DMS153 (cell line): ENCODE measurements around the gene HUS1.
"Not testable (repeated sequence)": the region's sequence is repeated elsewhere in the genome, so short reads cannot be mapped to it uniquely, and the experiment has no call there.

Experiments used
- DNase-seq: peaks from one replicate; lab custom pipeline; 2025; lab: John Stamatoyannopoulos, UW

The HUS1 gene

DNA sequence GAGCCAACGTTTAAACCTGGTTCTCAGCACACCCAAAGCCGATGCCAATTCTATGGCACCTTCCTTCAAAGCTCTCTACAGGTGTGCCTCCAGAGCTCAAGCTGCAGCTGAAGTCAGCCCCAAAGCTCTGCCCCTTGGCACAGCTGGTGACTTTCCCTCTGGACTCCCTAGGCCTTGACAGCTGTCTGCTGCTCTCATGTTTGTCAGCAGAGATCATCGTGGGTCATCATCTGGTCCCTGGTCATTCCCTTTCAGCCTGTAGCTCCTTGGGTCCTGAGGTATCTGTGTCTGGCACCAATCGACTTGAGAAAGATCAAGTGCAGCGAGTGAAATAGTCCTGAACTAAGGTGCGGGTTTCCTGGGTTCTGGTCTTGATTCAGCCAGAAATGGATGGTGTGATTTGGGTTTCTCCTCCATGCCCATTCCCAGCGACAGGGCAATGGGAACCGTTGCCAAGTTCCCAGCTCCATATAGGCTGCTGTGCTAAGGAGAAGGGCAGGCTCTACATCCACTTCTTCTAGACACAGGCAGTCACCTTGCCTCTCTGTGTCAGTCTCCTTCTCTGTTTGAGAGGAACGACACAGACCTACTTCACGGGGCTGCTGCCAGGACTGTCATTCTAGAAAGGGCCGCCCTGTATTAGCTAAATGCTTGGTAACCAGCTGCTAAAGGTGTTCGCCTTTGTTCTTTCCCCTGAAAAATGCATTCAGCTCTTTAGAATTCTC, 34.7 kb downstream of the HUS1 start:
- DNase-seq, result no peak

DNA sequence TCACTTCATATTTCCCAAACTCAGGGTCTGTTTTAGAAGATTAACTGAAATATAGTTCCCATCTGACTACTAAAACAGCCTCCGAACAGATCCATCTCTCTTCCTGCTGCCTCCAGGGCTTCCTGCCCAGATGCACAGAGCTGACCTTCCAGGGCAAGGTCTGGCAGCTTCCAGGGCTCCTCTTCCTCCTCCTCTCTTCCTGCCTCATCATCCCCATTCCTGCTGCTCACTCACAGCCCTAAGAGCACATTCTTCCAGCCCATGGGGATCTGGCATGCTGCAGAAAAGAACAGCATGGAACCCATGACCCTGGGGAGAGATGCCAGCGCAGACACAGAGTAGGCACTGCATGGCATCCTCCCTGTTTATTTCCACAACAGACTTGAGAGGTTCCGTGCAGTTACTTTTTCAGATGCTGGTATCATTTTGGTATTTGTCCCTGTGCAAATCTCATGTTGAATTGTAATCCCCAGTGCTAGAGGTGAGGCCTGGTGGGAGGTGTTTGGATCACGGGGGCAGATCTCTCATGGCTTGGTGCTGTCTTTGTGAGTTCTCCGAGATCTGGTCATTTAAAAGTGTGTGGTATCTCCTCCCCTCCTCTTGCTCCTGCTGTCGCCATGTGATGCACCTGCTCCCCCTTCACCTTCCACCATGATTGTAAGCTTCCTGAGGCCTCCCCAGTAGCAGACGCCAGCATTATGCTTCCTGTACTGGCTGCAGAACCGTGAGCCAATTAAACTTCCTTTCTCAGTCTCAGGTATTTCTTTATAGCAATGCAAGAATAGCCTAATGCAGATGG, 35.5 kb downstream of the HUS1 start:
- DNase-seq, result no peak

DNA sequence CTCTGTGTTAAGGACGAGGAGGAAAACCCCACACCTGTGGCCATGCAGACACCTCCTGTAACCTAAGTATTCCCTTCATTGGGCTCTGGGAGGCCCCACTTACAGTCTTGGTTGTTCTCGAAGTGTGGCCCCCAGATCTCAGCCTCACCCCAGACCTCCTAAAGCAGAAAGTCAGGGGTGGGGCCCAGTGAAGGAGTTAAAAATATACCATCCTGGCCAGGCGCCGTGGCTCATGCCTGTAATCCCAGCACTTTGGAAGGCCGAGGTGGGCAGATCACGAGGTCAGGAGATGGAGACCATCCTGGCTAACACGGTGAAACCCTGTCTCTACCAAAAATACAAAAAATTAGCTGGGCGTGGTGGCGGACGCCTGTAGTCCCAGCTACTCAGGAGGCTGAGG, 36.8 kb downstream of the HUS1 start:
- DNase-seq, result not testable (repeated sequence)

DNA sequence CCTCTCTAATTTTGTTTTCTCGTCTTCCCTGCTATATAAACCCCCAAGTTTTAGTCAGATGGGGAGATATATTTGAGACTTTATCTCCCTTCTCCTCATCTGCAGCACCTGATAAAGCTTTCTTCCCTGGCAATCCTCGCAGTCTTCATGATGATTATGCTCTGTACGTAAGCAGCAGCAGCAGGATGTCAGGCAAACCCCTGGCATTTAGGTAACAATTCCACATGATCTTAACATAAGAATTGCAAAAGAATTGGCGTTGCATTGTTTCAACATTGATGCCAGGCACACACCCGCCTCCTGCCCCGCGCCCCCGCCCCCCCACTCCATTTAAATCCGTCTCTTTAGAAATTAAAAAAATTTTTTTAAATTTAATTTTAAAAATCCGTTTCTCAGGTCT, 37.3 kb downstream of the HUS1 start:
- no peak for DNase-seq

GRCh38 chr7:47941136-47941844, 38.1 kb downstream of the HUS1 start:
- no peak for DNase-seq

GRCh38 chr7:47940088-47941013, 39.1 kb downstream of the HUS1 start:
- no peak for DNase-seq

DNA sequence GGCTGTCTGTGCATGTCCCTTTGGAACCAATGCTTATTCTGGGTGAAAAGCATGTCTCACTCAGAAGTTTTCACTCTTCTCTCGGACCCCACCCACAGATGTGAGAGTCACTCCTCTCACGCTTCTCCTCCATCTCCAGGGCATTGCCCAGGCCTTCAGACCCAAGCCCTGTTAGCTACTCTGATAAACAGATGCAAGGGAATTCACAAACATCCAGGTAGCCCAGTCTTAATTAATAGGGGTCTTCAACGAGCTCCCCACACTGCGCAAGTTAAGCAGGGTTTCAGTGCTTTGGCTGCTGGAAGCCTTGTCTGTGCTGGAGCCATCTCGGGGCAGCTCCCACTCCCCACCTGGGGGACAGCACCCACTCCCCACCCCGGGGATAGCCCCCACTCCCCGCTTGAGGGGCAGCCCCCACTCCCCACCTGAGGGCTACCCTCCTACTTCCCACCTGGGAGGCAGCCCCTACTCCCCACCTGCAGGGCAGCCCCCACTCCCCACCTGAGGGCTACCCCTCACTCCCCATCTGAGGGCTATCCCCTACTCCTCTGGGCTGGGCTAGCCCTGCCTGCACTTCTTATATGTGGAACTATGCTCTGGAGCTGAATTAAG, 39.9 kb downstream of the HUS1 start:
- DNase-seq, result no peak

DNA sequence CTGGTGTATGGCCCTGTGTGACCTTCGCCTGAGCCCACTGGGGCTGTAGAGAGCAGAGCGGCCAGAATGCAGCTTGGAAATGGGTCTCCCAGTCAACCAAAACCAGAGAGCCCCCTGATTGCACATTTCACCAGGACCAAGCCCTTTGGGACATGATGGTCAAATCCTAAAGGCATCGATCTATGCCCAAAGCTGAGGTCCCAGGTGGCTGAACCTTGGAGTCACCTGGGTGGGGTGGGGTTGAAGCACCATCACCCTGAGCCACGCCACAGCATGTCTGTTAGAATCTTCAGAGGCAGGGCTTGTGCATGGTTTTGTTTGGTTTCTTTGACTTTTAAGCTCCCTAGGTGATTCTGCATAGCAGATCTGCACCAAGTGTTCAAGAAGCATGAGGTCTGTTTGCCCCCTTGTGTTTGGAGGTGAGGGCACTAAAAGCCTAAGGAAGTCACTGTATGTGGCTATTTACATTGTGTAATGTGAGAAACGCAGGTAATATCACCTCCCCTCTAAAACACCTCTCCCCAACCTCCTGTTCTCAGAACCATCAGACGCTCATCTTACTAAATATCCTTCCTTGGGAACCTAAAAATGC, 40.7 kb downstream of the HUS1 start:
- DNase-seq, result no peak

DNA sequence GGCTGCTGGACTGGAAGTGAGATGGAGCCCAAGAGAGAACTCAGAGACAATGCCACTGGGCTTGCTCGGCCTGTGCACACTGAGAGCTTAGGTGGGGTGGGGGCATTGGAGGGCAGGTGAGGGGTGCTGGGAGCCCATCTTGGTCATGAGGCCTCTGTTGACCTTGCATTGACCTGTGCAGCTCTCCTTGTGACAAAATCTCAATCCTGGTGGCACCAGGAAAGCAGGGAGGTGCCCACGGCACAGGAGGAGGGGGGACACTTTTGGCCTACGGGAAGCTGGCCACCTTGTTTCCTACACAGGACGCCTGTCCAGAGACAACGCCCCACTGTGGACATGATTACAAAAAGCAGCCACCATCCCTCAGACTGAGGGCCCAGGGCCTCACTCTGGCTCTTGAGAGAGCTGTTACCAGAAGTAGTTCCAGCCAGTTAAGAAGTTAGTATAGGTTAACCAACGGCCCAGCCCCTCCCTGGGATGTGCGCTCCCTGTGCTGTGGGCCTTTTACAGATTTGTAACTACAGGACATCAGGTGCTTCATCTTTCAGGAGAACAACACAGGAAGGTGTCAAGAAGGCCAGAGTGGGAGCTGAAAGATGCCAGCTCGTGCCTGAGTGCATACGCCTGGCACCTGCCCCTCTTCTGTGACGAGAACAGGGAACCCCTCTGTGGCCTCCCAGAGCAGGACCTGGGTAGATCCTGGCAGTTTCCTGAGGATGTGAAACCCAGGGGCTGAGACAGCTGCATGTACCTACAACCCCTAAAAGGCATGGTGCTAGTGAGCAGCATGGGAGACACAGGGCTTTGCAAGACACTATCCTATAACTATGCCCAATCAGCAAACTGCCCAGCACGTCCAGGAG, 41.5 kb downstream of the HUS1 start:
- no peak for DNase-seq

GRCh38 chr7:47937065-47937687, 42.2 kb downstream of the HUS1 start:
- no peak for DNase-seq

GRCh38 chr7:47936323-47936722, 43.1 kb downstream of the HUS1 start:
- no peak for DNase-seq

- DNase-seq, result no peak
Measured at GRCh38 chr7:47935336-47935735, 44.1 kb downstream of the HUS1 start.

GRCh38 chr7:47934831-47935230, 44.6 kb downstream of the HUS1 start:
- no peak for DNase-seq

GRCh38 chr7:47933215-47933614, 46.2 kb downstream of the HUS1 start:
- no peak for DNase-seq

GRCh38 chr7:47932466-47933037, 46.9 kb downstream of the HUS1 start:
- DNase-seq, result no peak

DNA sequence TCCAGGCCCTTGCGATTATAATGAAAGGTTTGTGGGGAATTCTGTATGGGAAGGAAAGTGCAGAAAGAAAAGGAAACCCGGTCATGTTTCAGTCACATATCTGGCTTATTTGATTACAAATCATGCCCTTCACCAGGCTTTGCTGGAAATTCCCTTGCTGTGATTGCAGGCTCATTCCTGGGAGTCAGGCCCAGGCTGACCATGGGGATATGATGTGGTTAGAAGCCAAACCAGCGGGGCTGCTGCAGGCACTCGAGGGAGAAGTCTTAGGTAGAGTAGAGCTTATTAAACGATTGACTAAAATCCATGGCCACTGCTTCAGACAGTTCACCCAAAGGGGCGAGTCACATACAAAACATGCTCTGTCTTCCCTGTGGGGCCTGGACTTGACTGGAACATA, 47.4 kb downstream of the HUS1 start:
- no peak for DNase-seq

GRCh38 chr7:47931005-47932004, 48.1 kb downstream of the HUS1 start:
- no peak for DNase-seq

- no peak for DNase-seq
Measured at GRCh38 chr7:47924266-47924665, 55.1 kb downstream of the HUS1 start.
